ENCODE data around the gene SLC1A1.

- TF ChIP-seq EZH2 (IDR thresholded peaks at IDR 0.05) (no peak), POLR2AphosphoS5 (IDR thresholded peaks at IDR 0.05; ENCODE audit: borderline replicate concordance, low read depth, low read length) (no peak), FOXP2 (optimal IDR thresholded peaks at IDR 0.05; ENCODE audit: control extremely low read depth, extremely low read length, insufficient read depth) (no peak)
These were observed 46.8 kb upstream of the SLC1A1 start for GRCh38 chr9:4443439-4443838.
